Adrenal gland (tissue), 12 donors: Measurements from ENCODE around the gene PARPBP. TPM values are rescaled to one million over a fixed set of nuclear protein-coding genes. Genes with fewer than 3 reads are reported as not detected.

Experiments
- DNase-seq, 7 donors: peaks; one replicate each; pipeline ENCODE4 v3.0.0-alpha.2; 2019 to 2020
- H3K27ac ChIP-seq, 5 donors: fragments of 200-600 bp; sonication (generic) in 4 of 5; 1 replicate in 3 of 5; 2 replicates in 2 of 5; pipeline versions ENCODE4 v1.5.1 to v1.8.0; 2016 to 2020; ENCODE audit warnings: mild to moderate bottlenecking in 1 of 5
- H3K27me3 ChIP-seq: fragments of 200-600 bp; 2 replicates; pipeline ENCODE4 v1.8.0; 2021
- H3K36me3 ChIP-seq, 2 donors: fragments of 200-600 bp; replicated peaks in 1 of 2; 1 replicate in 1 of 2; 2 replicates in 1 of 2; pipeline versions ENCODE4 v1.5.1 to v1.8.0; 2018 to 2022
- H3K4me1 ChIP-seq, 2 donors: fragments of 200-600 bp; replicated peaks in 1 of 2; 1 replicate in 1 of 2; 2 replicates in 1 of 2; pipeline versions ENCODE4 v1.5.1 to v1.8.0; 2018 to 2021
- H3K4me3 ChIP-seq, 4 donors: fragments of 200-600 bp; sonication (generic) in 3 of 4; one replicate each; pipeline ENCODE4 v1.5.1; 2016 to 2018
- H3K9me3 ChIP-seq, 3 donors: fragments of 200-600 bp; sonication (generic) in 1 of 3; replicated peaks in 1 of 3; 1 replicate in 2 of 3; 2 replicates in 1 of 3; pipeline versions ENCODE4 v1.5.1 to v1.8.0; 2016 to 2021
- POLR2A ChIP-seq, 2 donors: fragments of 450-650 bp; IDR thresholded peaks; one replicate each; pipeline ENCODE4 v1.6.1; 2017; ENCODE audit warnings: antibody characterized with exemption in 2 of 2, mild to moderate bottlenecking in 2 of 2, moderate library complexity in 1 of 2
- WGBS, 4 donors: extraction: QIAGEN DNeasy Blood & Tissue Kit in 2 of 4; methylation state at CpG; one replicate each; pipeline versions ENCODE4 v1.1.5 to v1.1.7; 2013 to 2017; 5-methylcytosine and 5-hydroxymethylcytosine counted together
- intact Hi-C, 2 donors: fragments of 100-400 bp; cut with DNase I; formaldehyde crosslinking; loops; one replicate each; pipeline versions ENCODE4 v1.14.1 to v1.15.0; 2022 to 2023
- polyA plus RNA-seq, 3 donors: library from polyadenylated mRNA; stranded (reverse); fragments of 200-250 nt in 2 of 3; fragments of 350-450 nt in 1 of 3; fragmentation: Illumina TruSeq in 1 of 3; extraction: RNeasy Lipid Tissue Mini Kit (QIAGEN cat#74804) in 1 of 3; gene quantifications; one replicate each; pipeline ENCODE4 v1.2.3, GENCODE V29; 2013 to 2014
- total RNA-seq, 9 donors: library from RNA; depleted of rRNA in 4 of 9; stranded (reverse); fragments of >200 nt in 4 of 9; fragments of 120-200 nt in 1 of 9; fragmentation: NEBNext Ultra II Directional in 1 of 9; extraction: Animal tissue kit (Norgen Biotek cat#: 25700) in 1 of 9; gene quantifications; one replicate each; pipeline versions ENCODE4 v1.1.0 to v1.2.4, GENCODE V29; 2013 to 2023
- TF ChIP-seq, protein P1 (sequence below), 6 experiments: fragments of 450-650 bp in 4 of 6; fragments of 200-600 bp in 2 of 6; sonication (generic) in 1 of 6; IDR thresholded peaks; 1 replicate in 5 of 6; 2 replicates in 1 of 6; pipeline versions ENCODE4 v1.5.1 to v1.8.0; 2016 to 2021; ENCODE audit warnings: antibody characterized with exemption in 6 of 6, mild to moderate bottlenecking in 2 of 6, moderate library complexity in 1 of 6
- donor health status: healthy with polysubstance abuse.
- donor health status: Bipolar disorder and iron deficiency.
- donor health status: DM: yes; HTN: yes; CAD: no.
- donor health status: DM: no; HTN: no; CAD: no.
- donor health status: DM: no; HTN: no; CAD: no.
- donor health status: DM: yes; HTN: yes; CAD: no.

PARPBP gene
- total and polyA plus RNA-seq, 12 donors, result 0.67 to 7.8 (median 1.4) TPM

DNA sequence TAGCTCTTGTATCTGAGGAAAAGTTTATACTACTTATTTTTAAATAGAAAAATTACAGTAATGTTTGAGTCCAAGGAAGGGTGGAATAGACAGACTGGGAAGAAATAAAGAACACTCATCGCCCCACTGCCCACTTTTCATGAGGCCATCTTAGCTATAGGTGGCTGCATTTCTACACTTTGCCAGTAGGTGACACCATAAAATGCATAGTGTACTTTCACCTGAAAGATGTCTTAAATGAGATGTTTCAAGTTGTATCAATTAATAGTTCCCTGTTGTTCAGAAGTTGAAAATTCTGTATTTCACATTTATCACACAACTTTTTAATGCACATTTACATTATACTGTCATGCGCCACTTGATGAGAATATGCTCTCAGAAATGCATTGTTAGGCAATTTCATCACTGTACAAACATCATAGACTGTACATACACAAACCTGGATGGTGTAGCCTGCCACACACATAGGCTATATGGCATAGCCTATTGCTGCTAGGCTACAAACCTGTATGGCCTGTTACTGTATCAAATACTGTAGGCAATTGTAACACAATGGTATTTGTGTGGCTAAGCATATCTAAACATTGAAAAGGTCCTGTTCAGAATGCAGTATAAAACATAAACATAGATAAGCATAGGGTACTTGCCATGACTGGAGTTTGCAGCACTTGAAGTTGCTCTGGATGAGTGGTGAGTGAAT lies 50.1 kb downstream of the PARPBP start:
- H3K36me3 ChIP-seq, result no peaks in the 10 kb centered on the region
- no peak overlapping the region for H3K27ac ChIP-seq
- no peak overlapping the region for H3K4me3 ChIP-seq
- intact Hi-C loops, result no loop called here
- H3K9me3 ChIP-seq, result no peaks in the 10 kb centered on the region
- DNase-seq, result peak in 2 of 7 donors; percentile 7 to 8
- 93 to 98% (median 95%) methylated on average over 2 of the region's 2 CpGs for WGBS, 4 donors
- TF ChIP-seq, protein P1, sequence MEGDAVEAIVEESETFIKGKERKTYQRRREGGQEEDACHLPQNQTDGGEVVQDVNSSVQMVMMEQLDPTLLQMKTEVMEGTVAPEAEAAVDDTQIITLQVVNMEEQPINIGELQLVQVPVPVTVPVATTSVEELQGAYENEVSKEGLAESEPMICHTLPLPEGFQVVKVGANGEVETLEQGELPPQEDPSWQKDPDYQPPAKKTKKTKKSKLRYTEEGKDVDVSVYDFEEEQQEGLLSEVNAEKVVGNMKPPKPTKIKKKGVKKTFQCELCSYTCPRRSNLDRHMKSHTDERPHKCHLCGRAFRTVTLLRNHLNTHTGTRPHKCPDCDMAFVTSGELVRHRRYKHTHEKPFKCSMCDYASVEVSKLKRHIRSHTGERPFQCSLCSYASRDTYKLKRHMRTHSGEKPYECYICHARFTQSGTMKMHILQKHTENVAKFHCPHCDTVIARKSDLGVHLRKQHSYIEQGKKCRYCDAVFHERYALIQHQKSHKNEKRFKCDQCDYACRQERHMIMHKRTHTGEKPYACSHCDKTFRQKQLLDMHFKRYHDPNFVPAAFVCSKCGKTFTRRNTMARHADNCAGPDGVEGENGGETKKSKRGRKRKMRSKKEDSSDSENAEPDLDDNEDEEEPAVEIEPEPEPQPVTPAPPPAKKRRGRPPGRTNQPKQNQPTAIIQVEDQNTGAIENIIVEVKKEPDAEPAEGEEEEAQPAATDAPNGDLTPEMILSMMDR (IDR thresholded peaks at IDR 0.05), result peak; percentile 28 to 65 (median 48)
- TF ChIP-seq POLR2A (IDR thresholded peaks at IDR 0.05), result no peak
- no peaks in the 10 kb centered on the region for H3K4me1 ChIP-seq
- H3K27me3 ChIP-seq, result no peaks in the 10 kb centered on the region

GRCh38 chr12:102171951-102172350 lies 52.0 kb downstream of the PARPBP start:
- Histone ChIP-seq H3K27me3 (no peaks in the 10 kb centered on the region), H3K27ac (no peak overlapping the region), H3K9me3 (no peaks in the 10 kb centered on the region), H3K36me3 (no peaks in the 10 kb centered on the region), H3K4me3 (no peak overlapping the region), H3K4me1 (no peaks in the 10 kb centered on the region)
- no peak for DNase-seq
- intact Hi-C loops, result no loop called here
- TF ChIP-seq, protein P1 (IDR thresholded peaks at IDR 0.05), result no peak
- TF ChIP-seq POLR2A (IDR thresholded peaks at IDR 0.05), result no peak

DNA sequence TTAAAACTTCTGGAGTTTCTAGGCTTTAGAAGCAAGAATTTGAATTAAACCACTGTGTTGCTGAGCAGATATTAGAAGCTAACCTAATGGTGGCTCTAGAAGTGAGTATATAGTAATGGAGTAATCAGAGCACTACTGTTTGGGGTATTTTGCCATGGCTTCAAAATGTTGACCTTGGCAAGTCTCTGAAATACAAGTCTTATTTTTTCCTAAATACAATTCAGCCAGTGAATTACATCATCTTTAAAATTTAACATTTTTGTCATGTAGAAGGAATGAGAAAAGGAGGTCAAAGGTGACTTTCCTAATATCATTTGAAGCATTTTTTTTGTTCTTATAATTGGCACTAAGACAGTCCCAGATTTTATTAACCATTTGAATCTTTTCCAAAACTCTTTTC lies 52.5 kb downstream of the PARPBP start:
- no peaks in the 10 kb centered on the region for H3K9me3 ChIP-seq
- intact Hi-C loops, result no loop called here
- TF ChIP-seq POLR2A (IDR thresholded peaks at IDR 0.05), result no peak
- no peak overlapping the region for H3K4me3 ChIP-seq
- H3K36me3 ChIP-seq, result no peaks in the 10 kb centered on the region
- no peaks in the 10 kb centered on the region for H3K4me1 ChIP-seq
- DNase-seq, result peak in 1 of 7 donors; percentile 2
- no peaks in the 10 kb centered on the region for H3K27me3 ChIP-seq
- H3K27ac ChIP-seq, result no peak overlapping the region

DNA sequence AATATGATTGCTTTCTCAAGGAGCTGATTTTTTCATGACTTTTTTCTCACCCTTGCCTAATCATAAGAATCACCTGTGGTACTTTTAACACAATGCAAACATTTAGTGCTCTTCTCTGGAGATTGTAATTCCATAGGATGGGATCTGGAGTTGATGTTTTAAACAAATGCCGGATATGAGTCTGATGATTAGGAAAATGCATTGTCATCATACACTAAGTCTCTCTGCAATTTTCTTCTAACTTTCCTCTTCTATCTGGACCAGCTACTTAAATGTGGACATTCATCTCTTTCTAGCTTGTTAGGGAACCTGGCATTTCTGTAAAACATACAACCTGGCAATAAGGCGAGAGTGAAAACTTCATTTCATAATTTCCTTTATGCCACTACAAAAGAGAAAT lies 54.1 kb downstream of the PARPBP start:
- Histone ChIP-seq H3K36me3 (no peaks in the 10 kb centered on the region), H3K27me3 (no peaks in the 10 kb centered on the region), H3K4me1 (no peaks in the 10 kb centered on the region), H3K27ac (no peak overlapping the region), H3K9me3 (no peaks in the 10 kb centered on the region), H3K4me3 (no peak overlapping the region)
- 87 to 95% (median 93%) methylated on average over 2 of the region's 2 CpGs for WGBS, 4 donors
- TF ChIP-seq, protein P1 (IDR thresholded peaks at IDR 0.05), result no peak
- TF ChIP-seq POLR2A (IDR thresholded peaks at IDR 0.05), result no peak
- intact Hi-C loops, result no loop called here
- DNase-seq, result no peak

DNA sequence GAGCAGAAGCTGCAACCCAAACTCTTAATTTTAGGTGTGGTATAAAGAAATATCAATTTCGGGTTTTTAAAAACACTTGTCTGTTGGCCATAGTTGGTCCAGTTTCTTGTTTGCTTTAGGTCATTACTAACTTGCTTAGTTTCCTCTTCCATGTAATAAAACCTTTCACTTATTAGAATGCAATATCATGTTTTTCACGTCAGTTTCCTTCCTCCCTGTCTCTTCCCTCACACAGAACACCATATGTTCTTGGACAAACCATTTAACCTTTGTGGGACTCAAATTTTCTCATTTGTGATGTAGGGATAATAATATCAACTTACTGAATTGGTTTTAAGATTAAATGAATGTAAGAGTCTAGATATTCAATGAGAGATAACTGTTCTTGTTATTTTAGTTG lies 54.8 kb downstream of the PARPBP start:
- Histone ChIP-seq H3K4me3 (no peak overlapping the region), H3K4me1 (no peaks in the 10 kb centered on the region), H3K27ac (no peak overlapping the region), H3K36me3 (no peaks in the 10 kb centered on the region), H3K9me3 (no peaks in the 10 kb centered on the region), H3K27me3 (no peaks in the 10 kb centered on the region)
- 89 to 94% (median 91%) methylated on average over 2 of the region's 2 CpGs for WGBS, 4 donors
- intact Hi-C loops, result no loop called here
- no peak for DNase-seq
- TF ChIP-seq, protein P1 (IDR thresholded peaks at IDR 0.05), result no peak
- no peak for TF ChIP-seq POLR2A (IDR thresholded peaks at IDR 0.05)
